ENCODE measurements around the gene CRK.

CRK gene

GRCh38 chr17:1440921-1441320 lies 15.1 kb downstream of the CRK start:
- TF ChIP-seq FOXM1 (IDR thresholded peaks at IDR 0.05; ENCODE audit: borderline replicate concordance) (no peak), FOXA1 (IDR thresholded peaks at IDR 0.05) (no peak), HDGF (IDR thresholded peaks at IDR 0.05; ENCODE audit: borderline replicate concordance) (no peak), SP1 (IDR thresholded peaks at IDR 0.05) (no peak), NFRKB (IDR thresholded peaks at IDR 0.05) (no peak), ARNT (IDR thresholded peaks at IDR 0.05) (no peak), L3MBTL2 (conservative IDR thresholded peaks at IDR 0.05) (no peak), ELF4 (IDR thresholded peaks at IDR 0.05) (no peak), BHLHE40 (IDR thresholded peaks at IDR 0.05; ENCODE audit: borderline replicate concordance) (no peak), ZNF384 (IDR thresholded peaks at IDR 0.05) (no peak), TARDBP (IDR thresholded peaks at IDR 0.05) (no peak), SUZ12 (IDR thresholded peaks at IDR 0.05) (no peak), LEF1 (IDR thresholded peaks at IDR 0.05; ENCODE audit: borderline replicate concordance) (no peak), CTBP1 (IDR thresholded peaks at IDR 0.05; ENCODE audit: borderline replicate concordance) (no peak), FOXK2 (IDR thresholded peaks at IDR 0.05) (no peak)
- TF ChIP-seq, protein P1, sequence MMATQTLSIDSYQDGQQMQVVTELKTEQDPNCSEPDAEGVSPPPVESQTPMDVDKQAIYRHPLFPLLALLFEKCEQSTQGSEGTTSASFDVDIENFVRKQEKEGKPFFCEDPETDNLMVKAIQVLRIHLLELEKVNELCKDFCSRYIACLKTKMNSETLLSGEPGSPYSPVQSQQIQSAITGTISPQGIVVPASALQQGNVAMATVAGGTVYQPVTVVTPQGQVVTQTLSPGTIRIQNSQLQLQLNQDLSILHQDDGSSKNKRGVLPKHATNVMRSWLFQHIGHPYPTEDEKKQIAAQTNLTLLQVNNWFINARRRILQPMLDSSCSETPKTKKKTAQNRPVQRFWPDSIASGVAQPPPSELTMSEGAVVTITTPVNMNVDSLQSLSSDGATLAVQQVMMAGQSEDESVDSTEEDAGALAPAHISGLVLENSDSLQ (IDR thresholded peaks at IDR 0.05), result no peak
- CTCF ChIA-PET, result no interaction called here
- POLR2A ChIA-PET, result no interaction called here
- no peak for DNase-seq (ENCODE audit: extremely low spot score)

DNA sequence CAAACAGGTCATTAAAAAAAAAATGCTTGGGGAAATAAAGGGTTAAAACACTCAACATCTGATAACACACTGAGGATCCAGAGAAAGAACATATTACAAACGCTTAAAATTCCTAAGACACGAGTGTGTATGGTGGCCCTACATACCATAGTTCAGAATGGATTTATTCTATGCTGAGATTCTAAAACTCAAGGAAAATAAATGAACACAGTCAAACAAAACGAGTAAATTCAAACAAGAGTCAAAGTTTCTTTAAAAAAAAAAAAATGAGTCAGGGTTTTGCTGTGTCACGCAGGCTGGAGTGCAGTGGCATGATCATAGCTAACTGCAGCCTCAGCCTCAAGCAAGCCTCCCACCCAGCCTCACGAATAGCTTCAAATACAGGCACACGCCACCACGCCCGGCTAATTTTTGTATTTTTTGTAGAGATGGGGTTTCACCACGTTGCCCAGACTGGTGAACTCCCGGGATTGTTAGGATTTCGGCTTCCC lies 17.4 kb downstream of the CRK start:
- DNase-seq (ENCODE audit: extremely low spot score), result no peak
- CTCF ChIA-PET, result interaction anchor here (0.5 to 0.6 kb wide), 2 partner anchors 14 to 67 kb away, joined by 3 to 7 read pairs; no protein-coding TSS in a partner anchor

DNA sequence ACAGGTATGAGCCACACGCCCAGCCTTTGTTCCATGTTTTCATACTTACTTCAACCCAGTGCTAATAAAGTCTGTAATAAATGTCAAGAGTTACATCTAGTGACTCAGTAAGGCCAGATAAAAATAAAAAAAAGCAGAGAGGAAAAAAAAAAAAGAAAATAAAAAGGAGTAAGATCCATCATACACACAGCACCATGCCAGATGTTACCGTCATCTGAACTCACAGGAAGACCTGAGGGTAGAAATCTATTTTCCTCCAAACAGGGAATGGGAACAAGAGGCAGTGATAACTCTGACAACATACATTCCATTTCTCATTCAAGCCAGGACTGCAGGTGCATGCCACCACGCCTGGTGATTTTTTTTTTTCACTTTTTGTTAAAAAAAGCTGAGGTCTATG lies 20.7 kb downstream of the CRK start:
- no peak for TF ChIP-seq HDGF (IDR thresholded peaks at IDR 0.05; ENCODE audit: borderline replicate concordance)
- TF ChIP-seq TARDBP (IDR thresholded peaks at IDR 0.05), result no peak
- TF ChIP-seq ZNF384 (IDR thresholded peaks at IDR 0.05), result no peak
- TF ChIP-seq ELF4 (IDR thresholded peaks at IDR 0.05), result no peak
- TF ChIP-seq SP1 (IDR thresholded peaks at IDR 0.05), result no peak
- no peak for TF ChIP-seq SUZ12 (IDR thresholded peaks at IDR 0.05)
- no peak for TF ChIP-seq CTBP1 (IDR thresholded peaks at IDR 0.05; ENCODE audit: borderline replicate concordance)
- no peak for TF ChIP-seq FOXK2 (IDR thresholded peaks at IDR 0.05)
- no peak for TF ChIP-seq LEF1 (IDR thresholded peaks at IDR 0.05; ENCODE audit: borderline replicate concordance)
- TF ChIP-seq, protein P1 (IDR thresholded peaks at IDR 0.05), result no peak
- no peak for TF ChIP-seq NFRKB (IDR thresholded peaks at IDR 0.05)
- no peak for TF ChIP-seq FOXM1 (IDR thresholded peaks at IDR 0.05; ENCODE audit: borderline replicate concordance)
- ChIA-PET CTCF (no interaction called here), POLR2A (interaction anchor here (0.6 kb wide), 1 partner anchor 169 kb away, joined by 3 read pairs; no protein-coding TSS in a partner anchor)
- no peak for DNase-seq (ENCODE audit: extremely low spot score)

More for the DNA sequence above, 17.4 kb downstream of the CRK start:
- TF ChIP-seq ZNF384 (IDR thresholded peaks at IDR 0.05) (no peak), TARDBP (IDR thresholded peaks at IDR 0.05) (no peak), CTBP1 (IDR thresholded peaks at IDR 0.05; ENCODE audit: borderline replicate concordance) (no peak), FOXA1 (IDR thresholded peaks at IDR 0.05) (no peak), ELF4 (IDR thresholded peaks at IDR 0.05) (no peak), NFRKB (IDR thresholded peaks at IDR 0.05) (no peak), L3MBTL2 (conservative IDR thresholded peaks at IDR 0.05) (no peak), SUZ12 (IDR thresholded peaks at IDR 0.05) (no peak), LEF1 (IDR thresholded peaks at IDR 0.05; ENCODE audit: borderline replicate concordance) (no peak), HDGF (IDR thresholded peaks at IDR 0.05; ENCODE audit: borderline replicate concordance) (no peak), BHLHE40 (IDR thresholded peaks at IDR 0.05; ENCODE audit: borderline replicate concordance) (no peak)
- POLR2A ChIA-PET, result no interaction called here

DNA sequence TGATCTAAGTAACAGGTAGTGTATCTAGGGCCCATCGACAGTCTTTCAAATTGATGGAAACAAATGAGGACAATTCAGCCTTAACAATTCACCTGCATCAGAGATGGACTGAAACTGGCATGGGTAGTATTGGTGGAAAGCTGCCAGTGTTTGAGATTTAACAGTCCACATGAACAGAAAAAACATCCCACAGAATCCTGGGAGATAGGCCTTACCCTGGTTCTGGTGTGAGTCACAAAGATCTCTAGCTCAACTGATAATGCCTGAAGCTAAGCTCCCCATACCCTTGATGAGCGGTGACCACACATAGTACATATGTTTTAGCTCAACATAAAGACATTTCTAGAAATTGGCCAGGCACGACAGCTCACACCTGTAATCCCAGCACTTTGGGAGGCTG lies 21.9 kb downstream of the CRK start:
- no peak for TF ChIP-seq NFRKB (IDR thresholded peaks at IDR 0.05)
- TF ChIP-seq BHLHE40 (IDR thresholded peaks at IDR 0.05; ENCODE audit: borderline replicate concordance), result no peak
- no peak for TF ChIP-seq ZNF384 (IDR thresholded peaks at IDR 0.05)
- no peak for TF ChIP-seq FOXK2 (IDR thresholded peaks at IDR 0.05)
- TF ChIP-seq FOXA1 (IDR thresholded peaks at IDR 0.05), result no peak
- no peak for TF ChIP-seq FOXM1 (IDR thresholded peaks at IDR 0.05; ENCODE audit: borderline replicate concordance)
- TF ChIP-seq, protein P1 (IDR thresholded peaks at IDR 0.05), result no peak
- TF ChIP-seq LEF1 (IDR thresholded peaks at IDR 0.05; ENCODE audit: borderline replicate concordance), result no peak
- no peak for TF ChIP-seq ARNT (IDR thresholded peaks at IDR 0.05)
- no peak for TF ChIP-seq ELF4 (IDR thresholded peaks at IDR 0.05)
- no peak for TF ChIP-seq HDGF (IDR thresholded peaks at IDR 0.05; ENCODE audit: borderline replicate concordance)
- no peak for TF ChIP-seq L3MBTL2 (conservative IDR thresholded peaks at IDR 0.05)
- no peak for TF ChIP-seq SUZ12 (IDR thresholded peaks at IDR 0.05)
- TF ChIP-seq CTBP1 (IDR thresholded peaks at IDR 0.05; ENCODE audit: borderline replicate concordance), result no peak
- no peak for TF ChIP-seq TARDBP (IDR thresholded peaks at IDR 0.05)
- no peak for TF ChIP-seq SP1 (IDR thresholded peaks at IDR 0.05)
- no peak for DNase-seq (ENCODE audit: extremely low spot score)
- ChIA-PET POLR2A (no interaction called here), CTCF (interaction anchor here (0.6 kb wide), 1 partner anchor 285 kb away, joined by 4 read pairs; no protein-coding TSS in a partner anchor)

DNA sequence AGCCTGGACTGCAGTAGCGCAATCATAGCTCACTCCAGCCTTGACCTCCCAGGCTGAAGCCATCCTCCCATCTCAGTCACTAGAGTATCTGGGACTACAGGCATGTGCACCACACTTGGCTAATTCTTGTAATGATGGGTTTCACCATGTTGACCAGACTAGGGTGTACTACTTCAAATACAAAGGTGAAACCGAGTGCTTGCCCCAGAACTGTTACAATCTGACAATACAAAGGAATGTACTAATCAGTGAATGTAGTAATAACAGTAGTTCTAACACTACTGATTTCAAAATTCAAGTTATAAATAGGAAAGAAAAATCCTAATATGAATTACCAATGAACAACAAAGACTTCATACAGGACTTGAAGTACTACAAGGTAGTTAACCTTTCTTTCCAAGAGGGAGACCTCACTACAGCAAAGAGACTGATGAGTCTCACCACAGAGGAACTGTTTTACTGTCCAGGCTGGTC lies 24.4 kb downstream of the CRK start:
- ChIA-PET CTCF (no interaction called here), POLR2A (no interaction called here)
- DNase-seq (ENCODE audit: extremely low spot score), result no peak
- TF ChIP-seq NFRKB (IDR thresholded peaks at IDR 0.05) (no peak), SUZ12 (IDR thresholded peaks at IDR 0.05) (no peak), FOXK2 (IDR thresholded peaks at IDR 0.05) (no peak), CTBP1 (IDR thresholded peaks at IDR 0.05; ENCODE audit: borderline replicate concordance) (no peak), LEF1 (IDR thresholded peaks at IDR 0.05; ENCODE audit: borderline replicate concordance) (no peak), TARDBP (IDR thresholded peaks at IDR 0.05) (no peak), FOXA1 (IDR thresholded peaks at IDR 0.05) (no peak), ARNT (IDR thresholded peaks at IDR 0.05) (no peak), FOXM1 (IDR thresholded peaks at IDR 0.05; ENCODE audit: borderline replicate concordance) (no peak), BHLHE40 (IDR thresholded peaks at IDR 0.05; ENCODE audit: borderline replicate concordance) (no peak), ZNF384 (IDR thresholded peaks at IDR 0.05) (no peak), L3MBTL2 (conservative IDR thresholded peaks at IDR 0.05) (no peak), SP1 (IDR thresholded peaks at IDR 0.05) (no peak), ELF4 (IDR thresholded peaks at IDR 0.05) (no peak), HDGF (IDR thresholded peaks at IDR 0.05; ENCODE audit: borderline replicate concordance) (no peak)
- TF ChIP-seq, protein P1 (IDR thresholded peaks at IDR 0.05), result no peak

Data from HEK293T (cell line).